ENCODE results near the gene PLCXD3.

DNA sequence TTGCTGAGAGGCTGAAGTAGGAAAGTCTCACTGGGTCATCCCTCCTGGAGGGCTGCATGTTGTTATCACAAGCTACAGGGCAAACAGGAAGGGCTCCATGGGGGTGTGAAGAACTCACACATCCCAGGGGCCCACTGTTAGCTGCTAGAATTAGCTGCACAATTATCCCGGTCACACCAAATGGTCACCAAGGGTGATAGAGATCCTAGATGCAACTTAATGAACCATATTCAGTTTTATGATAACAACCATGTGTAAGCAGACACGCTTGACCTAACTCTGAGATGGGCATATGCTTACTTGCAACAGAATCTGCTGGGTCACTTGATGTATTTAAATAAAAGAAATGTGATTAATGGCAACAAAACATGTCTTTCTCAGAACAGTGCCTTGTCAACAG is 153.6 kb downstream of the PLCXD3 start:
- TF ChIP-seq EP300 (IDR thresholded peaks at IDR 0.05): no peak
- TF ChIP-seq, protein P1, sequence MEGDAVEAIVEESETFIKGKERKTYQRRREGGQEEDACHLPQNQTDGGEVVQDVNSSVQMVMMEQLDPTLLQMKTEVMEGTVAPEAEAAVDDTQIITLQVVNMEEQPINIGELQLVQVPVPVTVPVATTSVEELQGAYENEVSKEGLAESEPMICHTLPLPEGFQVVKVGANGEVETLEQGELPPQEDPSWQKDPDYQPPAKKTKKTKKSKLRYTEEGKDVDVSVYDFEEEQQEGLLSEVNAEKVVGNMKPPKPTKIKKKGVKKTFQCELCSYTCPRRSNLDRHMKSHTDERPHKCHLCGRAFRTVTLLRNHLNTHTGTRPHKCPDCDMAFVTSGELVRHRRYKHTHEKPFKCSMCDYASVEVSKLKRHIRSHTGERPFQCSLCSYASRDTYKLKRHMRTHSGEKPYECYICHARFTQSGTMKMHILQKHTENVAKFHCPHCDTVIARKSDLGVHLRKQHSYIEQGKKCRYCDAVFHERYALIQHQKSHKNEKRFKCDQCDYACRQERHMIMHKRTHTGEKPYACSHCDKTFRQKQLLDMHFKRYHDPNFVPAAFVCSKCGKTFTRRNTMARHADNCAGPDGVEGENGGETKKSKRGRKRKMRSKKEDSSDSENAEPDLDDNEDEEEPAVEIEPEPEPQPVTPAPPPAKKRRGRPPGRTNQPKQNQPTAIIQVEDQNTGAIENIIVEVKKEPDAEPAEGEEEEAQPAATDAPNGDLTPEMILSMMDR (IDR thresholded peaks at IDR 0.05): no peak
- TF ChIP-seq POLR2A (IDR thresholded peaks at IDR 0.05): no peak
